IPS-20b (cell line): ENCODE measurements around the gene ZNF385A.

Experiments used
- H3K27ac ChIP-seq: one replicate; pipeline ENCODE4 v1.5.1; 2013; ENCODE audit warnings: low read length
- H3K27me3 ChIP-seq: 2 replicates; pipeline ENCODE4 v1.6.1; 2013; ENCODE audit warnings: mild to moderate bottlenecking, low read length, inconsistent platforms; ENCODE audit not compliant: insufficient read depth
- H3K36me3 ChIP-seq: 2 replicates; pipeline ENCODE4 v1.6.1; 2013; ENCODE audit warnings: low read depth, mild to moderate bottlenecking, inconsistent platforms, low read length, moderate library complexity; ENCODE audit not compliant: insufficient read depth
- H3K4me1 ChIP-seq: 2 replicates; pipeline ENCODE4 v1.6.1; 2013; ENCODE audit warnings: mild to moderate bottlenecking, control low read depth, inconsistent platforms, low read length, moderate library complexity; ENCODE audit not compliant: insufficient read depth
- H3K4me3 ChIP-seq: 2 replicates; pipeline ENCODE4 v1.5.1; 2013; ENCODE audit warnings: mild to moderate bottlenecking, low read length, inconsistent platforms
- H3K9ac ChIP-seq: 2 replicates; pipeline ENCODE4 v1.6.1; 2013; ENCODE audit warnings: low read depth, mild to moderate bottlenecking, inconsistent platforms, low read length, moderate library complexity
- H3K9me3 ChIP-seq: 2 replicates; pipeline ENCODE4 v1.6.1; 2013; ENCODE audit warnings: mild to moderate bottlenecking, low read depth, low read length, inconsistent platforms; ENCODE audit not compliant: insufficient read depth

ZNF385A gene

DNA sequence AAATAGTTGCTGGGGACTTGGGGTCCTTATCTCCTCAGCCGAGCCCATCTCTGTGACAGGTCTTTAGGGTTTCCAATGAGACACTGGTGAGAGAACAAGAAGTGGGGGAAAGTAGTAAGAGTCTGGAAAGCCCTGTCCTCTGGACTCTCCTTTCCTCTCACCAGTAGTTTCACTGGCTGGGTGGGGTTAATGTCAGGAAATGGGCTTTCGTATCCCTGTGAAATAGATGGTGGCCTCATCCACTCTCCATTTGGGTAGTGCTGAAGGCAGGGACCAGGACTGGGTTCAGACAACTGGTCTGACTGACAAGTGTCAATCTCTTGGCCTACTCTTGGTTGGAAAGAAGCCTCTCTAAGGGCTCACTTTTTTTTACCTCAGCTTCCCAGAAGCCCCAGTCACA, 7.5 kb downstream of the ZNF385A start:
- H3K9ac ChIP-seq = no peak overlapping the region
- peaks cover 37% of the 10 kb centered on the region for H3K36me3 ChIP-seq
- peaks cover 9% of the 10 kb centered on the region for H3K27me3 ChIP-seq
- H3K4me3 ChIP-seq = no peak overlapping the region
- no peak overlapping the region for H3K27ac ChIP-seq
- H3K9me3 ChIP-seq = no peaks in the 10 kb centered on the region
- peaks cover 7% of the 10 kb centered on the region for H3K4me1 ChIP-seq

DNA sequence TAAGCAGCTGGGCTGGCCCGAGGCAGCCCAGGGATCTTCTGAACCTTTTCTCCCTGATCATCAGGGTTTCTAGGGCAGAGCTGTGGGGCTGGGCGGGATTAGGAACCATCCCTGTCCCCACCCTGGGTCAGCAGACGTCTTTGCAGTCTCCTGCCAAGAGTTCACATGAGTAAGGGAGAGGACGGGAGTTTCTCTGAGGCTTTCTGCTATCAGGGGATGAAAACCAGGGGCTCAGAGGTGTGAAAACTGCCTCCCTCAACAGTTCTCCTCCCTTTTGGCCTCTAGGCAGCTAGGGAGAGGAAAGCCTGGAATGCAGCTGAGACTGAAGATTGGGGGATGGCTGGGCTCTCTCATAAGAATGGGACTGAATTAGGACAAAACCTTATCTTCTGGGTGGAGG, 7.9 kb downstream of the ZNF385A start:
- H3K4me1 ChIP-seq = peaks cover 7% of the 10 kb centered on the region
- H3K9me3 ChIP-seq = no peaks in the 10 kb centered on the region
- no peak overlapping the region for H3K4me3 ChIP-seq
- H3K36me3 ChIP-seq = peaks cover 39% of the 10 kb centered on the region
- no peak overlapping the region for H3K9ac ChIP-seq
- peaks cover 9% of the 10 kb centered on the region for H3K27me3 ChIP-seq
- no peak overlapping the region for H3K27ac ChIP-seq

DNA sequence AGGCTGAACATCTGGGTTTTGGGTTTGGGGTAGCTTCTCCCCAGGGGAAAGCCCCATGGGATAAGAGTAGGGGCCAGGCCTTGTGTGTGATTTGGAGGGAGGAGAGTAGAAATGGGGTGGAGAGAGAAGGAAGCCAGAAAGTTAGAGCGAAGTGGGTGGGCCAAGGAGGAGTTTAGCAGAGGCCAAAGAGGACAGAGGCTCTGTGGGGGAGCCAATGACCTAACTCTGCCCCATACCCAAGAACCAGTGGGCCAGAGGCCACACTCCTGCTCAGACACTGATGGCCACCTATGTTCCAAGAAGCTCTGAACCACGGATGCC, 9.3 kb downstream of the ZNF385A start:
- Histone ChIP-seq H3K9ac (no peak overlapping the region), H3K27me3 (peaks cover 12% of the 10 kb centered on the region), H3K4me3 (no peak overlapping the region), H3K9me3 (no peaks in the 10 kb centered on the region), H3K27ac (no peak overlapping the region), H3K4me1 (peaks cover 7% of the 10 kb centered on the region), H3K36me3 (peaks cover 39% of the 10 kb centered on the region)

DNA sequence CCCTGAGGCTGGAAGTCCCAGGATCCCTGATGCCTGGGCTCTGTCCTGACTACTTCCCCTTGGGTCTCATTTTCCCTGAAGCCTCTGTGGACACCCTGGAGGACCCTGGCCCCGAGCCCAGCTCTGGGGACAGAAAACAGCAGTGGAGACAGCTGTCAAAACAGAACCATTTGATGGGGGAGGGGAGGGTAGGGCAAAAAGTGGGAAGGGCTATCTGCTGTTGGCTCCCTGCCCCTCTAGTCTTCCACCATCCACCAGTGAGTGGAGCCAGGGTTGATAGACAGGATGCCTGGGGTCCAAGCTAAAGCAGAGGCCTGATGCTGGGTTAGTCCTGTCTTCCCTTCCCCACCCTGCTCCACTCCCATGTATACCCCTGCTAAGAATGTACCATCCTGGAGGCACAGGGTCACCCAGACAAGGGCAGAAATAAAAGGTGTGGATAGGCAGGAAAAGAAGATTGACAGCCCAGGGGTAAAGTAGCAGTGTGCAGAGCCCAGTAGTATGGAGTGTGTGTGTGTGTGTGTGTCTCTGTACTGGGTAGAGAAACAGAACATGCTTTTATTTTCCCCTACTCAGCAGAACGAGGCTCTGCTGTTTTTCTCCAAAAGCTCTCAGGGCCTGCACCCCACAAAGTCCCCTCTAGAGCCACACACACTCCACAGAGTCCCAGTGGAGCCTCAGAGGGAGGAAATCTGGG, 9.8 kb downstream of the ZNF385A start:
- Histone ChIP-seq H3K27ac (no peak overlapping the region), H3K9ac (no peak overlapping the region), H3K4me3 (no peak overlapping the region), H3K4me1 (peaks cover 7% of the 10 kb centered on the region), H3K36me3 (peaks cover 39% of the 10 kb centered on the region), H3K9me3 (no peaks in the 10 kb centered on the region), H3K27me3 (peaks cover 17% of the 10 kb centered on the region)

DNA sequence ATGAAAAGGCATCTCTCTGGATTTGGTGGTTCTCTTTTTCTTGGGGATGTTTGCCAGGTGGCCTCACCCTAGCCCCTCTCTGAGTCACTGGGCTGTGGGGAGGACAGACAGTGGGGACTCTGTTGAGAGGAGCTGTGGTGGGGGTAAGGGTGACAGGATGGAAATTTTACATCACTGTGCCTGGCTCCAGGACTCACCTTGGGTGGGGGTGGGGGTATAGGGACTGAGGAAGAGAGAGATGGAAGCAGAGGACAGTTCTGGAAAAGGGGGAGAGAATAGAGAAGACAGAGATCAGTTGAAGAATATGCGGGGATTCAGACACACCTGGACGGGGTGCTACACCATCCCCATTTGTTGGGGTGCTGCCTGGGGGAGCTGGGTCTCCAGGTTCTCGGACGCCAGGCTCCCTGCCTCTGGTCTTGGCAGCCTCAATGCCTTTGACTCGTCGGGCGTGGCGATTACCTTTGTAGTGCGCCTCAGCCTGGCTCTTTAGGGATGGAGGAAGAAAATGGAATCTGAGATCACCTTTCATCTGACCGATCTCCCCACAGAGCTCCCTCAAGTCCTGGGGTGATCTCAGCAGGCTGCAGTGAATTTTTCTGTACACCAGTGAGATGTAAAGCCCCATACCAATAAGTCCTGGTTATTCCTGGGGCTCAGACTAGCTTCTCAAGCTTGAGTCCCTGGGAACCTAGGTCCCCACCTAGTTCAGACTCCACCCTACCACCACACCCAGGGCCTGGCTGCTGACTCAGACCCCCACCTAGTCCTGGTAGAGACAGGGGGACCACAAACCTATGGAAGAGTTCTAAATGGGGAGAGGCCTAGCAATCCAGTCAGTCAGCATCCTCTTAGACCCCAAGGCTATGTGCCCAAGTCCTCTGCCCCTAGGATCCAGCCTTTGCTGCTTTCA, 10.6 kb downstream of the ZNF385A start:
- Histone ChIP-seq H3K9me3 (no peaks in the 10 kb centered on the region), H3K36me3 (peaks cover 39% of the 10 kb centered on the region), H3K4me1 (peaks cover 3% of the 10 kb centered on the region; the same call in 1 of the 2 replicates), H3K9ac (no peak overlapping the region), H3K27ac (no peak overlapping the region), H3K27me3 (peaks cover 25% of the 10 kb centered on the region), H3K4me3 (no peak overlapping the region)

DNA sequence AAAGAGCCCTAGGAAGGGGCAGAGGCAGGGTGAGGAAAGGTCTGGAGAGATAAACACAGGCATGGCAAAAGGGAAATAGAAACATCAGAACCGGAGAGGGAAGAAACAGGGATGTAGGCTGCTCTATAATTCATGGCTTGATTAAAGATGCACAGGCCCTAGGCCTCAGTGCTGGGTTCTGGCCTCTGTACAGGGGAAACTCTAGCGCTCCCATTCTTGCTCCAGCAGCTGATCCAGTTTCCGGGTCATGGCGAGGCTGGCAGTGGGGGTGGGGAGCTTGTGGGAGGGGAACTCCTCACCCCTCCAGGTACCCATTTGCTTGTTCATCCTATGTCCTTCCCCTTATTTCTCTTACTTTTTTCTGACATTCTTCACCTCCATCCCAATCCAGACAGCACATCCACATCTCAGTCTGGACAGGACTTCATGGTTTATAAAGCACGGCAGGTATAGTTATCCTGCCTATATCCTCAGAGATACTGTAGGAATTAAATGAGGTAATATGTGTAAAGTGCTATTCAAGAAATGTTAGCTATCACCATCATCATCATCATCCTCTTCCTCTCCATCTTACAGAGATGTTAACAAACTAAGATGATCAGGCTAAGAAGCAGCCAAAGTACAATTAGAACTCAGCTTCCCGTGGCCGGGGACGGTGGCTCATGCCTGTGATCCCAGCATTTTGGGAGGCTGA, 12.3 kb downstream of the ZNF385A start:
- Histone ChIP-seq H3K4me3 (no peak overlapping the region), H3K27ac (no peak overlapping the region), H3K4me1 (peaks cover 2% of the 10 kb centered on the region; the same call in 1 of the 2 replicates), H3K27me3 (peaks cover 32% of the 10 kb centered on the region), H3K36me3 (peaks cover 31% of the 10 kb centered on the region), H3K9ac (no peak overlapping the region), H3K9me3 (no peaks in the 10 kb centered on the region)

DNA sequence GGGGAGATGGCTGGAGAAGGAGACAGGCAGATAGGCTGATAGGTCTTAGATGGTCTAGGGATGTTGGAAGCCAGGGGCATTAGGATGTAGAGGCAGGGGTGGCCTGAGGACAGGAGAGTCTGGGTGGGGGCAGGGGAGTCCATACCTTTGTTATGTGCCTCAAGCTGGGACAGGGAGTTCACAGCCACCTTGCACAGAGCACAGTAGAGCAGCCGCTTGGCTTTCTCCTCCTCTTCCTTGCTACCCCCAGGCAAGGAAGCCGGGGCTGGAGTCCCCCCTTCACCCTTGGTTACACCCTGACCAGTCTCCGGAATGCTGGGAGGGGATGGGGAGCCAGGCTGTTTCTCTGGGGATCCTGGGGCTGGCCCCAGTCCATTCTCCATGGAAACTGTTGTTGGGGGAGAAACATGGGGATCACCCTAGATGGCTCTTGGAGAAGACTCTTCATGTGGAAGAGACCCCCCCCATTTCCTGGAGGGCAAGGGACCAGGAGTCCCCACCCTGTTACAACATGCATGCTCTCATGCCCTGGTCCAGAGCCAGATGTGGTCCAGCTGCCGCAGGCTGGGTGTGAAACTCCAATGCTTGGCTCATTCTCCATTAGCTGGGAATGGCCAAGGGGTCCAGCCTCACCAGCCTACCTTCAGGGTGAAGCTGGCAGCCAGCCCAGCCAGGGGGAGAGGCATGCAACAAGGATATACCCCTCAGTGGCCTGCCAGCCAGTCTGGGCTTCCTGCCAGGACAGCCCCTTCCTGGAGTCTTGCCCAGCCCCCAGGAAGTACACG, 13.0 kb downstream of the ZNF385A start:
- peaks cover 29% of the 10 kb centered on the region for H3K36me3 ChIP-seq
- peaks cover 35% of the 10 kb centered on the region for H3K27me3 ChIP-seq
- no peak overlapping the region for H3K4me3 ChIP-seq
- H3K9me3 ChIP-seq = no peaks in the 10 kb centered on the region
- no peak overlapping the region for H3K27ac ChIP-seq
- no peak overlapping the region for H3K9ac ChIP-seq
- peaks cover 2% of the 10 kb centered on the region; the same call in 1 of the 2 replicates for H3K4me1 ChIP-seq

DNA sequence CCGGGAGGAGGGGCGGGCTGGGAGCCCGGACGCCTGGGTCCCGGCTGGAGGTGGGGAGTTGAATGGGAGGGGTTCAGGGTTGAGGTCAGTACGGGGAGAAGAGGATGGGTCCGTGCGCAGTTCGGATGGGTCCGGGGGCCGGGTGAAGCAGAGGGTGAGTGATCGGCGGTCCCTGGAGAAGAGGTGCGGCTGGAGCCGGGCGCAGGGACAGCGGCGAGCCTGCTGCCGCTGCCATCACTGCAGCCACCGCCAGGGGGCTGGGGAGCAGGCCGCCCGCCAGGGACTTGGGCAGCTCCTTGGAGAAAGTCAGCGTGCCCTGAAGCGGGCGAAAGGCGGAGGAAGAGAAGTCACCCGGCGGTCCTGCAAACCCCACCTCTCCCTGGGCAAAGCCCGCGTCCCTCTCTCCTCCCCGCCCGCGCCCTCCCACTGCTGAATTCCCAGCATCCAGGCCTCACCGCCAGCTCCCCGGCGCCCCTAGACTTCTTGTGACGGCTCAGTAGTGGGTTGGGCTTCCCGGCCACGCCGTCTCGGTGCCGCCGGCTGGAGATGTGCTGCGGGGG, 14.3 kb downstream of the ZNF385A start:
- H3K27ac ChIP-seq = no peak overlapping the region
- no peak overlapping the region for H3K9ac ChIP-seq
- H3K9me3 ChIP-seq = no peaks in the 10 kb centered on the region
- peak overlapping the region; percentile 57; the same call in 1 of the 2 replicates for H3K4me3 ChIP-seq
- H3K36me3 ChIP-seq = peaks cover 29% of the 10 kb centered on the region
- H3K27me3 ChIP-seq = peaks cover 35% of the 10 kb centered on the region
- H3K4me1 ChIP-seq = peaks cover 2% of the 10 kb centered on the region; the same call in 1 of the 2 replicates

DNA sequence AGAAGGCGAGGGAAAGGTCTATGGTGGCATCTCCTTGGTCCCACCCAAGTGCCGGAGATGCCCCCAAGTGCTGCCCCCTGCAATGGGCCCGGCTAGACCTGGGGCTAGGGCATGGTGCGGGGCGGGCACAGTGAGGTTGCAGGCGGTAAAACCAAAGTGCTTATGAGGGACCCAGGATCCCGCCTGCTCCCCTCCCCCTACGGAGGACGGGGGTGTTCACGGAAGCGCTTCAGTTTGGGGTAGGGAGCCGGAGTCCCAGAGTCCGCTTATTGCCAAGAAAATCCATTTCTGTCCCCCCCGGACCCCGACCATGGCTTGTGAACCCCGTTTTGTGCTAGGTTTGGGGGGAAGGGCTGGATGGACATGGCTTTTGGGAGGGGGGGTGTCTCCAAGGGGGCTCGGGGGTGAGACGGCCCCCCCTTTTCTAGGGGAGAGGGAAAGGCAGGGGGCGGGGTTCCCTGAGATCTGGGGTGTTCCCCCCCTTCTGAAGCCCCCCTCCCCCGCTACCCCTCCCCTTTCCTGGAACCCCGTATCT, 14.9 kb downstream of the ZNF385A start:
- H3K4me3 ChIP-seq = peak overlapping the region; percentile 57

DNA sequence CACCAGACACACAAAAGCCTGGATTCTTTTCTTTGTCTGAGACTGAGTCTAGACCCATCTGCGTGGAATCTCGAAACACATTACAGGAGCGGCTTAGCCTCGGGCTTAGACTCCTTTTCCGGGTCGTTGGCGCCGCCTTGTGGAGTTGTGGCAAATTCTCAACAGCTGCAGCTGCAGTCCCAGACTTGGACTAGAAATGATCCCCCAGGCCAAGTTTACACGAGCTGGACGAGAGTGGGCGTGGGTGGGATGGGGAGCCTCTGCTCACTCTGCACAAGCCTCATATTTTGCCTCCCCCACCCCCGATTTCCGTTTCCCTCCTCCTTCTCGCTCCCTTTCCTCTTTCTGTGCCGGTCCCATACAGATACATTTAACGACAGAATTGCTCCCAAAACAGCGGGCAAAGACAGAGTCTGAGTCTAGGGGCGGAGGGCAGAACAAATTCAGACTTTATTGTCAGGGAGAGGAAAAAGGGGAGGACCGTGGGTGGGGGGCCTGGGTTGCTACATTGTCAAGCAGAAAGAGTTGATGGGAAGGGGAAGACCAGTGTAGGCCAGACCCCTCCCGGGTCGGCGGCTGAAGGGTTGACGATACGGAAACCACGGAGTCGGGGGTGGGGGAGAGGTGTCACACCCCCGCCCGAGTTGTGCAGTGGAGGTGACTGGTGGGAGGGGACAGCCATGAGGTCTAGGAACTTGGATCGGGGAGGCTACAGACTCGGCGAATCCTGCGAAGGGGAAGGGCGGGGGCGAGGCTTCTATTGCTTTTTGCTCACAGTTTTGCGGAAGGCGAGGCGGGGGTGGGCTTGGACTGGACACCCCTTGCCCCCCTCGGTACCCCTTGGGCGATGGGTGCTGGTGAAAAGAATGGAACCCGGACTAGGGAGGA, 15.6 kb downstream of the ZNF385A start:
- Histone ChIP-seq H3K4me1 (peaks cover 2% of the 10 kb centered on the region; the same call in 1 of the 2 replicates), H3K9me3 (no peaks in the 10 kb centered on the region), H3K27ac (no peak overlapping the region), H3K9ac (no peak overlapping the region), H3K27me3 (peaks cover 42% of the 10 kb centered on the region), H3K36me3 (peaks cover 19% of the 10 kb centered on the region), H3K4me3 (peak overlapping the region; percentile 57)

More for the DNA sequence above, 14.9 kb downstream of the ZNF385A start:
- H3K4me1 ChIP-seq = peaks cover 2% of the 10 kb centered on the region; the same call in 1 of the 2 replicates
- H3K27ac ChIP-seq = no peak overlapping the region
- H3K27me3 ChIP-seq = peaks cover 38% of the 10 kb centered on the region
- no peak overlapping the region for H3K9ac ChIP-seq
- peaks cover 26% of the 10 kb centered on the region for H3K36me3 ChIP-seq
- no peaks in the 10 kb centered on the region for H3K9me3 ChIP-seq
